Kidney tubule cell (primary cell): ENCODE measurements around the gene DNAH14.
"Not testable (repeated sequence)": the region's sequence is repeated elsewhere in the genome, so short reads cannot be mapped to it uniquely, and the experiment has no call there.

ENCODE experiments used
- DNase-seq: peaks from one replicate; pipeline ENCODE4 v3.0.0-alpha.2; 2018; ENCODE audit warnings: low spot score

Gene DNAH14

DNA sequence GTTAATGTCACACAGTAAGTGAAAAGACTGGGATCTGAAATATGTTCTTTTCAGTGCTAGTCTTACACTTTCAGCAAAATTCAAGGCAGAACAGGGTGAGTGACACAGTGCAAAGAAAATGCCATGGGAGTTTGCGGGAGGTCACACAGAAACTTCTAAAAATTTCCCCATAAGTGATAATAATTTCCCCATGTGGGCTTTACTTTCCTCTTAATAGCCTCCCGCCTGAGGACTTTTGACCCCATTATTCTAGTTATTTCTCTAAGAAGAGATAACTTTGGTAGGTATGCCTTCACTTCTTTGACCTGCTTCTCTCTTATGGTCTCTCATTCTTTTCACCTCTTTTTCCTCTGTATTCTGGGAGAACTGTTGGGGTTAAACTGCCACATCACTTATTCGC, 8.1 kb upstream of the DNAH14 start:
- no peak for DNase-seq

DNA sequence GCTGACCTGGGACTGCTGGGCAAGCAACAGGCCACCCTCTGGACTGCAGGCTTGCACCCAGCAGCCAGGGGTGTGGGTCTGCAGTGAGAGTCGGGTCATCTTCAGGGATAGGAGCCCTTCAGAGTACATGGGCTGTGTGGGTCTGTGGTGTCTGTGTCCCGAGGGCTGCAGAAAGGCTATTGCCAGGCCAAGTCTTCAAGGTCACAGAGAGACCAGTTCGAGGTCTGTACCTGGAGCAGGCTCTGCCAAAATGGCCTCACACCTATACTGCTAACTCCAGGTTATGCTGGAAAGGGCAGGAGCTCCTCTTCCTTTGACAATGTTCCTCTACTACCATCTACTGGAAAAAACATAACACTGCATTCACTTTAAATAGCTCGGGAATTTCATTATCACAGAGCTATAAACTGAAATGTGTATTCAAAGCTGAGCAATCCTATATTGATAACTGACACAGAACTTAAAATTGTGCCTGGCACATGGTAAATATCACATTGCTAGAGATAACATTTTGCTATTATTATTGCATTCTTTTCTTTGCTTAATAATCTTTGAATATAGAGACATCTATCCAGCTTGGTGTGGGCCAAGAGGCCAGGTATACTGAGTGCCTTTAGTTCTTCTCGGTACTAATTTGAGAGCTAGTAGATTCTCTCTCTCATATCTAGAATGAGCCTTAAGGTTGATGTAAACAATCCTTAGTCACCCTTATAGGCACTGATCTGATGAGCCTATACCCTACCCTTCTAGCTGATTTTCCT, 6.9 kb upstream of the DNAH14 start:
- peak; percentile 67 for DNase-seq

DNA sequence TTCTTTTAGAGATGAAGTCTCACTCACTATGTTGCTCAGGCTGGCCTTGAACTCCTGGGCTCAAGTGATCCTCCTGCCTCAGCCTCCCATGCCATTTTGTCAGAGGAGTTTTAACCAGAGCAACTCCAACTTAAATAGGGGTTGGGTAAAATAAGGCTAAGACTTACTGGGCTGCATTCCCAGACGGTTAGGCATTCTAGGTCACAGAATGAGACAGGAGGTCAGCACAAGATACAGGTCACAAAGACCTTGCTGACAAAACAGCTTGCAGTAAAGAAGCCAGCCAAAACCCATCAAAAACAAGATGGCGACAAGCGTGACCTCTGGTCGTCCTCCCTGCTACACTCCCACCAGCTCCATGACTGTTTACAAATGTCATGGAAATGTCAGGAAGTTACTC, 5.7 kb upstream of the DNAH14 start:
- DNase-seq: peak; percentile 21

DNA sequence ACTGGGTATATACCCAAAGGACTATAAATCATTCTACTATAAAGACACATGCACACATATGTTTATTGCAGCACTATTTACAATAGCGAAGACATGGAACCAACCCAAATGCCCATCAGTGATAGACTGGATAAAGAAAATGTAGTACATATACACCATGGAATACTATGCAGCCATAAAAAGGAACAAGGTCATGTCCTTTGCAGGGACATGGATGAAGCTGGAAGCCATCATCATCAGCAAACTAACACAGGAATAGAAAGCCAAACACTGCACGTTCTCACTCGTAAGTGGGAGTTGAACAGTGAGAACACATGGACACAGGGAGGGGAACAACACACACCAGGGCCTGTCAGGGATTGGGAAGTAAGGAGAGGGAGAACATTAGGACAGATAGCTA, 1.8 kb upstream of the DNAH14 start:
- not testable (repeated sequence) for DNase-seq

DNA sequence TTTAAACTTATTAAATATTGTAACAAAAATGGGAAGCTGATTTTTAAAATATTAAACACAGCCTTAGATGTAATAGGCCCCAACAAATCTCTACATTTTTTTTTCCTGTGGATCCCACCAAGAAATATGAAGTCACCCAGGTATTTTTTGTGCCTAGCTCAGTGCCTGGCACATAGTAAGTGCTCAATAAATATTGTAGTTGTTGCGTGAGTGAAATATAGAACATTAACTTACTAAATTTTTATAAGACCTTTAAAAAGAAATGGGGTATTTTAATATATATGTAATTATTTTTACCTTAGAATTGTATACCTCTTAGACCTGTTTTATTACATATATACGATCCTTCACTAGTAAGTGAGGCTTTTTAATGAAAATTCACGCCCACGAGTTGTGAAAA, 569 bp upstream of the DNAH14 start:
- no peak for DNase-seq

DNA sequence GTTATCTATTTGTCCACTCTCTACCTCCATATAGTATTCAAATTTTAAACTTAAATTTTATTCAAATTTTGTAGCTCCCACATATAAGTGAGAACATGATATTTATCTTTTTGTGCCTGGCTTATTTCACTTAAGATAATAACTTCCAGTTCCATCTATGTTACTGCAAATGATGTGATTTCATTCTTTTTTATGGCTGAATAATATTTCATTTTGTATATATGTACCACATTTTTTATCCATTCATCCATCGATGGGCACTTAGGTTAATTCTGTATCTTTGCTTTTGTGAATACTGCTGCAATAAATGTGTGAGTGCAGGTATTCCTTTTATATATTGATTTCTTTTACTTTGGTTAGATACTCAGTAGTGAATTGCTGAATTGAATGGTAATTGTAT, 2.1 kb downstream of the DNAH14 start:
- DNase-seq: no peak

DNA sequence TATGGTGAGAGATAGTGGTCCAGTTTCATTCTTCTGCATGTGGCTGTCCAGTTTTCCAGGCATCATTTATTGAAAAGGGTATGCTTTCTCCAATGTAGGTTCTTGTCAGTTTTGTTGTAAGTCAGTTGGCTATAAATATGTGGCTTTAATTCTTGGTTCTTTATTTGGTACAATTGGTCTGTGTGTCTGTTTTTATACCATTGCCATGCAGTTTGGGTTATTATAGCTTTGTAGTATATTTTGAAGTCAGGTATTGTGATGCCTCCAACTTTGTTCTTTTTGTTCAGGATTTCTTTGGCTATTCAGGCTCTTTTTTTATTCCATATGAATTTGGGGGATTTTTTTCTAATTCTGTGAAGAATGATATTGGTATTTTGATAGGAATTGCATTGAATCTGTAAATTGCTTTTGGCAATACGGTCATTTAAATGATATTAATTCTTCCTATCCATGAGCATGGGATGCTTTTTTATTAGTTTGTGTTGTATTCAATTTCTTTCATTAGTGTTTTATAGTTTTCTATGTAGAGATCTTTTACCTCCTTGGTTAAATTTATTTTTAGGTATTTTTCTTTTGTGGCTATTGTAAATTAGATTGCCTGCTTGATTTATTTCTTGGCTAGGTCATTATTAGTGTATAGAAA, 3.3 kb downstream of the DNAH14 start:
- no peak for DNase-seq

DNA sequence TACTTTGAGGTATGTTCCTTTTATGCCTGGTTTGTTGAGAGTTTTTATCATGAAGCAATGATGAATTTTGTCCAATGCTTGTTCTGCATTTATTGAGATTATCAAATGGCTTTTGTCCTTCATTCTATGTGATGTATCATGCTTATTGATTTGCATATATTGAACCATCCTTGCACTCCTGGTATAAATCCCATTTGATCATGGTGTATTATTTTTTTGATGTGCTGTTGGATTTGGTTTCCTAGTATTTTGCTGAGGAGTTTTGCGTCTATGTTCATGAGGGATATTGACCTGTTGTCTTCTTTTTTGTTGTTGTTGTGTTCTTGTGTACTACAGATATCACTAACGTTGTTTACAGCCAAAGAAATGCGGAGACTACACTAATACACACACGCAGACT, 4.1 kb downstream of the DNAH14 start:
- no peak for DNase-seq

DNA sequence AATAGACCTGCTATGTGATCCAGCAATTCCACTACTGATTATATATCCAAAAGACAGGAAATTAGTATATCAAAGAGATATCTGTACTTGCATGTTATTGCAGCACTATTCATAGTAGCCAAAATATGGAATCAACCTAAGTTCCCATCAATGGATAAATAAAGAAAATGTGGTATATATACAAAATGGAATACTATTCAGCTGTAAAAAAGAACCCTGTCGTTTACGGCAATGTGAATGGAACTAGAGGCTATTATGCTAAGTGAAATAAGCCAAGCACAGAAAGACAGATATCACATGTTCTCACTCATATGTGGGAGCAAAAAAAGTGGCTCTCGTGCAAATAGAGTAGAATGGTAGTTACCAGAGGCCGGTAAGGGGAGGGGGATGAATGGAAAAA, 9.2 kb downstream of the DNAH14 start:
- DNase-seq: no peak

DNA sequence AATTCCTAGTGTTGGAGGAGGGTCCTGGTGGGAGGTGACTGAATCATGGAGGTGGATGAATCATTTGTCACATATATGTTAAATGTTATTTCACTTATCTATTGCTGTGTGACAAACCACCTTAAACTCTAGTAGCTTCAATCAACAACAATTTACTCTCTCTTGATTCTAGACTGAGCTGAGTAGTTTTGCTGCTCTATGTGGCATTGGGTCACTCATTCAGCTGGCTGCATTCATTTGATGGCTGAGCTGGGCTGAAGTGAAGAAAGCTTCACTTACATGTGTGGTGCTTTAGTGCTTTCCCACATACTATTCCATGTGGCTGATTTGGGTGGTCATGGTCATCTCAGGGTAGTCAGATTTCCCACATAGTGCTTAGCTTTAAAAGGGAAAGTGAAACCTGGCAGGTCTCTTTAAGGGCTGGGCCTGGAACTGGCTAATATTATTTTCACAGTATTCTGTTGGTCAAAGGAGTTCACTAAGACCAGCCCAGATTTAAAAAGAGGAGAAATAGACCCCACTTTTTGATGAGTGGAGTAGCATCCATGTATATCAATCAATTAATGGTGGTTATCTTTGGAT, 10.5 kb downstream of the DNAH14 start:
- DNase-seq: peak; percentile 27

DNA sequence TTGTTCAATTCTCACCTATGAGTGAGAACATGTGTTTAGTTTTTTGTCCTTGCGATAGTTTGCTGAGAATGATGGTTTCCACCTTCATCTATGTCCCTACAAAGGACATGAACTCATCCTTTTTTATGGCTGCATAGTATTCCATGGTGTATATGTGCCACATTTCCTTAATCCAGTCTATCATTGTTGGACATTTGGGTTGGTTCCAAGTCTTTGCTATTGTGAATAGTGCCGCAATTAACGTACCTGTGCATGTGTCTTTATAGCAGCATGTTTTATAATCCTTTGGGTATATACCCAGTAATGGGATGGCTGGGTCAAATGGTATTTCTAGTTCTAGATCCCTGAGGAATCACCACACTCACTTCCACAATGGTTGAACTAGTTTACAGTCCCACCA, 11.3 kb downstream of the DNAH14 start:
- DNase-seq: not testable (repeated sequence)

DNA sequence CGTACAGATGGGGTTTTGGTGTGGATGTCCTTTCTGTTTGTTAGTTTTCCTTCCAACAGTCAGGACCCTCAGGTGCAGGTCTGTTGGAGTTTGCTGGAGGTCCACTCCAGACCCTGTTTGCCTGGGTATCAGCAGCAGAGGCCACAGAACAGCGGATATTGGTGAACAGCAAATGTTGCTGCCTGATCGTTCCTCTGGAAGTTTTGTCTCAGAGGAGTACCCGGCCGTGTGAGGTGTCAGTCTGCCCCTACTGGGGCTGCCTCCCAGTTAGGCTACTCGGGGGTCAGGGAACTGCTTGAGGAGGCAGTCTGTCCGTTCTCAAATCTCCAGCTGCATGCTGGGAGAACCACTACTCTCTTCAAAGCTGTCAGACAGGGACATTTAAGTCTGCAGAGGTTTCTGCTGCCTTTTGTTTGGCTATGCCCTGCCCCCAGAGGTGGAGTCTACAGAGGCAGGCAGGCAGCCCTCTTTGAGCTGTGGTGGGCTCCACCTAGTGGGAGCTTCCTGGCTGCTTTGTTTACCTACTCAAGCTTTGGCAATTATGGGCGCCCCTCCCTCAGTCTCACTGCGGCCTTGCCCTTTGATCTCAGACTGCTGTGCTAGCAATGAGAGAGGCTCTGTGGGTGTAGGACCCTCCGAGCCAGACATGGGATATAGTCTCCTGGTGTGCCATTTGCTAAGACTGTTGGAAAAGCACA, 16.3 kb downstream of the DNAH14 start:
- DNase-seq: not testable (repeated sequence)

DNA sequence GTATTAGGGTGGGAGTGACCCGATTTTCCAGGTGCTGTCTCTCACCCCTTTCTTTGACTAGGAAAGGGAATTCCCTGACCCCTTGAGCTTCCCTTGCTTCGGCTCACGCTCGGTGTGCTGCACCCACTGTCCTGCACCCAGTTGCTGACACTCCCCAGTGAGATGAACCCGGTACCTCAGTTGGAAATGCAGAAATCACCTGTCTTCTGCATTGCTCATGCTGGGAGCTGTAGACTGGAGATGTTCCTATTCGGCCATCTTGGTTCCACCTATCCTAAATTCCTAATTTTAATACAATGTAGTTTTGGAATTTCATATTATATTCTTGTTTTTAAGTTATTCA, 16.8 kb downstream of the DNAH14 start:
- DNase-seq: not testable (repeated sequence)

DNA sequence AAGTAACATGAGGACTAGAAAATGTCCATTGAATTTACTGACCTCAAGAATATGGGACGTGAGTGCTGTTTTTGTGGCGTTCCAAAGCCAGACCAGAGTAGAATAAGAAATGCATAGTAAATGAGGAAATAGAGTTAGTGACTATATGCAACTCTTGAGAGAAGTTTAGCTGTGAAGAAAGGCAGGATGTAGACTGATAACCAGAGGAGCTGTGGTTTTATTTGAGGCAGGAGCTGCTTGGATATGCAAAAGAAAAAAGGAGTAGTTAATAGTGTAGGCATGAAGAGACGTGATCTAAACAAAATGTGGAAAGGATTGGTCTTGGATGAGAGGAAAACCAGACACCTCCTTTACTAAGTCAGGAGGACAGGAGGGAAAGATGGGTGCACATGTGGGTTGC, 28.2 kb downstream of the DNAH14 start:
- no peak for DNase-seq

DNA sequence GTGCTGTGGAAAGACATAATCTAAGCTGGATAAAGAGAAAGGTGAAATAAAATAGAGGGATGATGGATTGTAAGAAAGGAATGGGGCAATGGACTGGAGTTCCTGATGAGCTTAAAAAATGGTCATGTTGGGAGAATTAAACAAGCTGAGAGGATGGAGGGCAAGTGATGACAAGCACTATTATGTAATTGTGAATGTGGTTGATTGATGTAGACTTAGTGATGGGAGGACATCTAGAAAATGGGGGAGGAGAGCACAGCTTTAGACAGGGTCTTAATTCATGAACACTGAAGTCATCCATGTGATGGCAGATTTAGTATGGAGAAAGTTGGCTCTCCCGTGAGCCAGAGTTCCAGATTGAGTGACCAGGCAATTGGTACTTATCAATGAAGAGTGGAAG, 29.0 kb downstream of the DNAH14 start:
- no peak for DNase-seq

DNA sequence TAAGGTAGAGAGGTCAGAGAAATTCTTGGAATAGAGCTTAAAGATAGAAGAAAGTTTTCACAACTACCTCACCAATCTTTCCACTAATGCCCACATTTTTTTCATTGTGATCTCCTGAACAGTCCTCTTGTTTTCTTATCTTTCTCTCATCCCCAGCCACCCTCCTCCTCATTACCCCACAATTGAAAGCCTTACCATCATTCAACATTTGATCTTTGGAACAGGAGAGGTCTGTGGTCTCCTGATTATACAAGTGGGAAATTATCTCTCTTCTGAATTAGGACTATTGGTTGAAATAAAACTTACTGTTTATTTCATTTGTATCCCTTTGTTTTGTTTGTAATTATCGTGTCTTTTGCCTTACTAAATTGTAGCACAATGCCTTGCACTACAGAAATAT, 29.6 kb downstream of the DNAH14 start:
- DNase-seq: no peak

DNA sequence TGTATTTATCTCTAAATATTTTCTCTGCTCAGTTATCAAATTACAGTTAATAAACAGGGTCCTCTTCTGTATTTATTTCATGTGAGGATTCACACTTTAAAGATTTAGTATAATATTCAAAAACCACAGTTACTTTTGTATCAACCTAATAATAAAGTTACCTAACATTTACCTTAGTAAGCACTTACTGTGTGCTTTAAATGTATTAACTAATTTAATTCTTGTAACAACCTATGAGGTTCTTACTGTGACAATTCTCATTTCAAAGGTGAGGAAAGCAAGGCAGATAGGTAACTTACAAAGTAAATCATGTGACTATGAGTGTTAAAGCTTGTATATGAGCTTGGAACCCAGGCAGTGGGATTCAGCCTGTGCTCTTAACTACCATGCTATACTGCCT, 30.2 kb downstream of the DNAH14 start:
- peak; percentile 19 for DNase-seq

DNA sequence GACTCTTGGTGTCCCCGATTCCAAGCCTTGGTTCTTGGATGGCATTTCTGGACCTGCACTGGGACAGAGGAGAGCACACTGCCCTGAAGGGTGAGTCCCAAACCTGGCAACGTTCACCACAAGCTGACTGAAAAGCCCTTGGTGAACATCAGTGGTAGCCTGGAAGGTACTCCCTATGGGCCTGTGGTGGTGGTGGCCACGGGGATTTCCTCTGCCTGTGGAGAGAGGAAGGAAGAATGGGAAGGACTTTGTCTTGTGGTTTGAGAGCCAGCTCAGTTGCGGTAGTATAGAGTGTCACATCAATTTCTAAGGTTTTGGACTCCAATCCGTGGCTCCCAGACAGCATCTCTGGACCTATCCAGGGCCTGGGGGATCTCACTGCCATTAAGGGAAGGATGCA, 50.7 kb downstream of the DNAH14 start:
- no peak for DNase-seq

DNA sequence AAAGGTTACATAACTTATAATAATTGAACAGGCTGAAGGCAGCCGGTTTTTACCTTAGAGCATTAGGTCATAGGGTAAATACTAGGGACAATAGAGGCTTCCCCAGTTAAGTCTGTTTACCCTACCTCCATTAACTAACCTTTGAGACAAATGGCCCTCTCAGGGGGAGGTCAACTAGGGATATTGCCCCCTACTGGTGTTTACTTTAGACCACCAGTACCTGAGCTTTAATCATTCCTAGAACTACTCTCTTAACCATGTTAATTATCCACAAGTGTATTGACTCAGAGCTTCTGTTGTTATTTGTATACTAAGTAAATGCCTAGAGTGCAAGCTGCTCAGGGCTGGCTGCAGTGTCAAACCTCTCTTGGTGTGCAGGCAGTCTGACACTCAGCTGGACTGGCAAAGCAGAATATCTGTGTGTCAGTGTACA, 52.5 kb downstream of the DNAH14 start:
- not testable (repeated sequence) for DNase-seq

DNA sequence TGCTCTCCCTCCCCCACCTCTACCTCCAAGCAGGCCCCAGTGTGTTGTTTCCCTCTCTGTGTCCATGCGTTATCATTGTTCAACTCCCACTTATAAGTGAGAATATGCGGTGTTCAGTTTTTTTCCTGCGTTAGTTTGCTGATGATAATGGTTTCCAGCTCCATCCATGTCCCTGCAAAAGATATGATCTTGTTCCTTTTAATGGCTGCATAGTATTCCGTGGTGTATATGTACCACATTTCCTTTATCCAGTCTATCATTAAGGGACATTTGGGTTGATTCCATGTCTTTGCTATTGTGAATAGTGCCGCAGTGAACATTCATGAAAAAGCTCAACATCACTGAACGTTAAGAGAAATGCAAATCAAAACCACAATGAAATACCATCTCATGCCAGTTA, 58.6 kb downstream of the DNAH14 start:
- no peak for DNase-seq

DNA sequence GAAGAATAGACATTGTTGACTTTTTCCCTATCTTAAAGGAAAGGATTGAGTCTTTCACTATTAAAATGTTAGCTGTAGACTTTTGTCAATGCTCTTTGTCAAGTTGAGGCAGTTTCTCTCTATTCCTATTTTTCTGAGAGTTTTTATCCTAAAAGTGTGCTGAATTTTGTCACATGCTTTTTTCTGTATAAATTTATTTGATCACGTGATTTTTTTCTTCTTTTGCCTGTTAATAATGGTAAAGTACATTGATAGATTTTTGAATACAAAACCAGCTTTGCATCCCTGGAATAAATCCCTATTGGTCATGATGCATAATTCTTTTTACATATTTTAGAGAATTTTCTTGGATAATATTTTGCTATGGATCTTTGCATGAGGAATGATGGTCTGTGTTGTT, 60.1 kb downstream of the DNAH14 start:
- no peak for DNase-seq

DNA sequence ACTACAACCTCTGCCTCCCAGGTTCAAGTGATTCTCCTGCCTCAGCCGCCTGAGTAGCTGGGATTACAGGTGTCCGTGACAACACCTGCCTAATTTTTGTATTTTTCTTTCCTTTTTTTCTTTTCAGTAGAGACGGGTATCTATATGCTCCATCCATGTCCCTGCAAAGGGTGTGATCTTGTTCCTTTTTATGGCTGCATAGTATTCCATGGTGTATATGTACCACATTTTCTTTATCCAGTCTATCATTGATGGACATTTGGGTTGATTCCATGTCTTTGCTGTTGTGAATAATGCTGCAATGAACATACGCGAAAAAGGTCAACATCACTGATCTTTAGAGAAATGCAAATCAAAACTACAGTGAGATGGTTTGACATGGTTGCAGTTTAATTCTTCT, 62.1 kb downstream of the DNAH14 start:
- not testable (repeated sequence) for DNase-seq

DNA sequence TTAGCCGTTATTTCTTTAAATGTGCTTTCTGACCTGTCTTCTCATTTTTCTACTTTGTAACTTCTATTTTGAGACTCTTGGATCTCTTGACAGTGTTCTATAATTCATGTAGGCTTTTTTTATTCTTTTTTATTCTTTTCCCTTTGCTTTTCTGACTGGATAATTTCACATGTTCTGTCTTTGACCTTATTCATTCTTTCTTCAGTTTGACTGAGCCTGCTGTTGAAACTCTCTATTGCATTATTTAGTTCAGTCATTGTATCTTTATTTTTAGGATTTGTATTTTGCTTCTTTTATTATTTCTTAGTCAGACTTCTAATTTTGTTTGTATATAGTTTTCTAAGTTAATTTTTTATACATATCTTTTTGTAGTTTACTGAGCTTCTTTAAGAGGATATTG, 66.1 kb downstream of the DNAH14 start:
- no peak for DNase-seq
